Stimulated activated CD4-positive, alpha-beta T cell treated with anti-CD3 and anti-CD28 coated beads, Interleukin-4, amount 100 ng/mL, for 48 hours (primary cell): ENCODE results near the gene CACNA1B.
A peak's percentile ranks its signal among the peaks of the same experiment; 100 is the strongest.
"Not testable (repeated sequence)": the region's sequence is repeated elsewhere in the genome, so short reads cannot be mapped to it uniquely, and the experiment has no call there.

Experiments used
- DNase-seq, 2 donors: peaks; one replicate each; pipeline ENCODE4 v3.0.0-alpha.2; 2020; ENCODE audit warnings: low read depth in 2 of 2

The CACNA1B gene

DNA sequence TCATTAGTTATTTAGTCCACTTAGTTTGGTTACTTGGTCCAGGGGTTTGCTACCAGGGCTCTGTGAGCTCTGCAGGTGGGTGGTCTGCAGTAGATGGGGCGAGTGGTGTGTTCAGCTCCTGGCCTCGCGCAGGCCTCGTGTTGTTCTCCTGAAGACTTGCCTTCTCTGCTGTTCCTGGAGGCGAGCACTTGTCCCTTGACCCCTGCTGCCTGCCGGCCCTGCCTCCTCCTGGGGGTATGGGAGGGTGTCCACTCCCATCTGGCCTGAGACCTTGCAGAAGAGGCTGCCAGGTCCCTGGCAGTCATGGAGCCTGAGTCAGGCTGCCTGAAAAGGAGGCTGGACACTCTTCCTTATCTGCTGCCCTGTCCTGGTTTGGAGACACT, 137.0 kb downstream of the CACNA1B start:
- DNase-seq: no peak

- DNase-seq: no peak
Measured at GRCh38 chr9:138015021-138015829, 137.6 kb downstream of the CACNA1B start.

DNA sequence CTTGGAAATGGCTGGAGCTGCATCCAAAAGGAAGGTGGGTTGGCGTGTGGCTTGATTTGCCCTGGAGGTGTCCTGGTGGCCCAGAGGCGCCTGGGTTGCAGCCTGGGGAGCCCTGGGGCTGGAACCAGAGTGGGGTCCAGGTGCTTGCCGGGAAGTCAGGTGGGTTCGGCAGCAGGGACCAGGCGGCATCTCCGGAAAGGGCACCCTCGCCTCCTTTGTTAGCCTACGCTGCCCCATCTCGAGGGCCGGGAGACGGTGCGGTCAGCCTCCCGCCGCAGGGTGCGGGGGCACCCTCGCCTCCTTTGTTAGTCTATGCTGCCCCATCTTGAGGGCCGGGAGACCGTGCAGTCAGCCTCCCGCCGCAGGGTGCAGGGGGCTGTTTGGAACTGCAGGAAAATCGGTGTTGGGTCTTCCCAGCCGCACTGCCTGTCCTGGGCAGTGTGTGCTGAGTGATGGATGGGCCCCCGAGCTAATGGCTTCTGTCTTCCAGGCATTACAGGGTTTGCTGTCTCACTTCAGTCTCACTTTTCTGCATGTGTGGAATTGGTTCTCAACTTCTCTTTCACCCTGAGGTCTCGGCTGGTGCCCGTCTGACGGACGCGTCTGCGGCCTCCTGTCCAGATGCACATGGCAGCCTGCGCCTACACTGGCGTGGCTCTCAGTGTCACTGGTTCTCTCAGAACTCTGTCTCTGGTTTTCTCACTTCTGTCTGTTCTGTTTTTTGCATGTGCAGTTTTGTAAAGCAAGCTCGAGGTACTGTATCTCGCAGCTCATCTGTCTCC, 139.0 kb downstream of the CACNA1B start:
- no peak for DNase-seq

- DNase-seq: no peak
Measured at GRCh38 chr9:138017200-138017599, 139.6 kb downstream of the CACNA1B start.

DNA sequence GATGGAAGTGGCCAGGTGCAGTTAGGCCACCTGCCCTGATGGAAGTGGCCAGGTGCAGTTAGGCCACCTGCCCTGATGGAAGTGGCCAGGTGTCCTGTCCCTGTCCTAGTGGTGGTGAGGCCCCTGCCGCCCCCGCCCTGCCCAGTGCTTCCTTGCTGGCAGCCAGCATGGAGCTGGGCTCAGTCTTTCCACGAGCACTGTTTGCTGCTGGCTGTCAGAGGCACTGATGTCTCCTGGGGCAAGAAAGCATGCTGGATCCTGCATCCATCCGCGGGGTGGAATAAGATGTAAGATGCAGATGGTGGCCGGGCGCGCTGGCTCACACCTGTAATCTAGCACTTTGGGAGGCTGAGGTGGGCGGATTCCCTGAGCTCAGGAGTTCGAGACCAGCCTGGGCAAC, 141.9 kb downstream of the CACNA1B start:
- DNase-seq: not testable (repeated sequence)

DNA sequence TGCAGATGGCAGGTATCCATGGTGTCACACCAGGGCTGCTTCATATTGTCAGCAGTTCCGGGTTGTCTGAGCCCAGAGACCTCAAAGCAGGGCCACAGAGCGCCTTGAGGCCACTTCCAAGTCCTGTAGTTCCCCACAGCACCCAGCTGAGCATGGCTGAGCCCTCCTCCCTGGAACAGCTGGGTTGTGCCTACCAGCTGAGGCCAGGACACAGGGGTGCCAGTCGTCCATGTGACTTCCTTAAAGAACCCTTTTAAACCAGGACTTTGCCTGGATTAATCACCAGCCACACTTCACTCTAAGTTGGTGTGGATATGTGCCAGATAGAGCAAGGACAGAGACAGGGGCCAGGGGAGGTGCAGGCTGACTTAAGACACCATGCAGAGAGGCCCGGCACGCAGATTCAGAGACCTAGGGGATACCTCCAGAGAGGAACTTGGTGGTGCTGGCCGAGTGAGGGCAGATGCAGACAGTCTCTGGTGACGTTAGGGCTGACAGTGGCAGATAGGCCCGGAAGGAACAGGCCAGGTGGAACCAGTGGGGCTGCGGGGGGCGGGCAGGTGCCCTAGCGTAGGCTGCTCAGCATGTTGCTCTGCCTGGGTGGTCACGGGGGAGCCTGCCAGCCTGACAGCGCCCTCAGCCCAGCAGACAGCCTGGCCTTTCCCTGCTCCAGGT, 142.7 kb downstream of the CACNA1B start:
- no peak for DNase-seq

DNA sequence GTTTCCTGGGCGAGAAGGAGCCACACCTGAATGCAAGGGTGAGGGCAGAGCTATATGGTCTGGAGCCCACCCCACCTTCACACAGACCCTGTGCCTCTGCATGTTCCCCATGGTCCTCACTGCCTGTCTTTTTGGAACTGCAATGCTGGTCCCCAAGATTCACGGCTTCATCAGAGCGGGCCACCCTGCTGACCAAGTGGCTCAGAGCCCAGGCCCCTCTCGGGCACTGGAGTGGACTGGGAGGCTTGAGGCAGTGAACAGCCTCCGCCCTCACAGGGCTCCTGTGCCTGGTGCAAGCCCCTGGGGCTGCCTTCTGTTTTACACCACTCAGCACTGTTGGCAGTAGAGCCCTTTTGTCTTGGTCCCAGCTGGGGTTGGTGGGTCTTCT, 143.2 kb downstream of the CACNA1B start:
- DNase-seq: no peak

DNA sequence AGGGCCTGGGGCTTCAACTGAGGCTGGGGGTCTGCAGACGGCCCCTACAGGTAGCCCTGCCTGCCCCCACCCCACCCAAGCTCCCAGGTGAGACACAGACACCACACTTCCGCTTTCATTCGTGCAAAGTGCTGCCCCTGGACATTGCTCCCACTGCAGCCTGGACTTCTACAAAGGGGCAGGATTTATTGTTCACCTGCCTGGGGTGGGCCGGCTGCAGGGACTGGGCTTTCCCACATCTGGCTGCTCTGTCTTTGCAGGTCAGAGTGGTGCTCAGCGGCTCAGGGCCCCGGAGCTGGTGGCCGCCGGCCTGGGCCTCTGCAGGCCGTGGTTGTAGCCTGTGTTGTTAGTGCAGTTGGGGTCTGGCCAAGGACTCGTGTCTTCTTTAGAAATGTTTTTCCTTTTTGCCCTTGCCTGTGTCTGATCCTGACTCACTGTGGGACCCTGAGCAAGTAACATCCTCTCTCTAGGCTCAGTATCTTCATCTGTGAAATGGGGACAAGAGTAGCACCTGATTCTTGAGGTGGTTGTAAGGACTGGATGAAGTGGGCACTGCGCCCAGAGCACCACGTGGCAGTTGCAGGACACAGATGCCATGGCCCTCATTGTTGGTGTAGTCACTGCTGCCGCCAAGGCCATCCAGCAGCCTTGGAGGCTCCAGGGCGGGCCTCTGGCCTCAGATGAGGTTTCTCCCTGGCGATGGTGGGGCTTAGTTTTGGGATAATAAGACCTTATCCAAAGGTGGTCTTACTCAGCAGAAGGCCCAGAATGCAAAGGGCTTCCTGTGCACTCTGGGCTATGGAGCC, 143.9 kb downstream of the CACNA1B start:
- DNase-seq: no peak

- peak in 1 of 2 donors; percentile 16 for DNase-seq
Measured at GRCh38 chr9:138022121-138022741, 144.6 kb downstream of the CACNA1B start.

- no peak for DNase-seq
Measured at GRCh38 chr9:138022756-138023393, 145.3 kb downstream of the CACNA1B start.

GRCh38 chr9:138023394-138024124, 146.0 kb downstream of the CACNA1B start:
- DNase-seq: no peak

DNA sequence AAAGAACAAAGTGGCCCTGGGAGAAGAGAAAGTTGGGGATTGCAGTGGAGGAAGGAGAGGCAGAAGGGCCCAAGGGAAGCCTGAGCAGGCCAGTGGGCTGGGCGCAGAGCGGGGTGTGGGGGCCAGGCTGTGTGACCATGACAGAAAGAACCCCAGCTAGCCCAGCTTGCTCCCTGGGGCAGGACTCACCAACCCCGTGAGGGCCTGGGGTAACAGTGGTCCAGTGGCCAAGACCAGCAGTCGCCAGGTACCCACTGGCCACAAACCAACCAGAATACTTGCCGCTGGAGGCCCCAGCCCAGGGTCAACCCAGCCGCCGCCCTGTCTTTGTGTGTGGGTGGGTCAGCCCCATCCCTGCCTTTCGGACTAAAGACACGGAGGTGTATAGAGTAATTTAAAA, 146.5 kb downstream of the CACNA1B start:
- DNase-seq: no peak

- DNase-seq: no peak
Measured at GRCh38 chr9:138024831-138025291, 147.3 kb downstream of the CACNA1B start.

GRCh38 chr9:138025417-138025816, 147.8 kb downstream of the CACNA1B start:
- no peak for DNase-seq

DNA sequence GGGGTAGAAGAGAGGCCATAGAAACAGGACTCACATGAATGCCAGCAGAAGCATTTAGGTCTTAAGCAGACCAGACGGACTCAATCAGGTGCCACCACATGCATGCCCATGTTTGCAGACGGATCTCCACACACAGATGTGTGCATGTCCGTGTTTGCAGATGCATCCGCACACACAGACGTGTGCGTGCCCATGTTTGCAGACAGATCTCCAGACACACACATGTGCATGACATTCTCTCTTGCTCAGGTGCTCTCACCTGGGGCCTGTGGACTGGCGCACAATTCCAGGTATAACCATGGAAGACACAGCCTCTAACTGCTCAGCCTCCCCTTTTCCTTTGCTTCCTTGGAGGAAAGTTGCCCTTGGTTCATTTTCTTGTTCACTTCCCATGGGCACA, 148.3 kb downstream of the CACNA1B start:
- DNase-seq: no peak

GRCh38 chr9:138028596-138028995, 151.0 kb downstream of the CACNA1B start:
- no peak for DNase-seq

DNA sequence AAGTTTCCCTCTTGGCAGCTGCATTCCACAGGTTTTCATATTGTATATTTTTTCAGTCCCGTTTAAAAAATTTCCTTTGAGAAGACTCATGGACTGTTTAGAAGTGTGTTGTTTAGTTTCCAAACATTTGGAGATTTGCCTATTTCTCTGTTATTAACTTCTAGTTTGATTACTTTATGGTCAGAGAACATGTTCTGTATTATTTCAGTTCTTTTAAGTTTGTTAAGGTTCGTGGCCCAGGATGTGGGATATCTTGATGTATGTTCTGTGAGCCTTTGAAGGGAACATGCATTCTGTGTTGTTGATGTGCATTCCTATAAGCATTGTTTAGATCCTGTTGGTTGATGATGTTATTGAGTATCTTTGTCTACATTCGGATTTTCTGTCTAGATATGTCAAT, 153.6 kb downstream of the CACNA1B start:
- no peak for DNase-seq

GRCh38 chr9:138033950-138034349, 156.4 kb downstream of the CACNA1B start:
- no peak for DNase-seq

DNA sequence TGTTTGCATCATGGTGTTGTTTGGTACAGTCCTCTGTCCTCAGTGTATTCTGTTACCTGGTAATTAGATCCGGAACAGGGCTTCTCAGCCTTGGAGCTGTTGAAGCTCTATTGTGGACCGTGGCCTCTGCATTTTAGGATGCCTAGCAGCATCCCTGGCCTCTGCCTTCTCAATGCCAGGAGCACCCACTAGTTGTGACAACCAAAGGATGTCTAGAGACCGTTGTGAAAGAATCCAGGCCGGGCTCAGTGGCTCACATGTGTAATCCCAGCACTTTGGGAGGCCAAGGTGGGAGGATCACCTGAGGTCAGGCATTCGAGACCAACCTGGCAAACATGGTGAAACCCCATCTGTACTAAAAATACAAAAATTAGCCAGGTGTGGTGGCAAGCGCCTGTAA, 159.6 kb downstream of the CACNA1B start:
- no peak for DNase-seq

DNA sequence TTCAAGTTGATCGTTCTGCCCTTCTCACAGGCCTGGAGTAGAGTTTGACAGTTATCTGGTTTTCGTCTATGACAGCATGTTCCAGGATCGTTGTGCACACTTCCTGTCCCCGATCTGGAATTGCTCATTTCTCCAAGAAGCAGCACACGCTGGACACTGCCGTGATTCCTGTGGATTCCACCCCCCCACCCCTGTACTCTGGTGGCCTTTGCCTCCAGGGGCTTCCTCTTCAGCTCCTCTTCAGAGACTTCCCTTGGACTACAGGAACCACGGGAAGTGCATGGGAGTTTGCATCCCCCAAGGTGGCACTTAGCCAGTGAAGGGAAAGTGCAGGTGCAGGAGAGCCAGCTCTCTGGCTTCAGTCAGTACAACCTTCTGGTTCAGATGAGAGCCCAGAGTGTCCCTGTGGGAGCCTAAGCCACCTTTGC, 160.7 kb downstream of the CACNA1B start:
- no peak for DNase-seq
